PC-3 (cell line): ENCODE results near the gene CCSER1.

Experiments used
- EZH2 ChIP-seq: fragments of 300-600 bp; sonication (generic); IDR thresholded peaks from one replicate; pipeline ENCODE4 v1.6.1; 2017; ENCODE audit warnings: antibody characterized with exemption, mild to moderate bottlenecking, low read length; ENCODE audit not compliant: unreplicated experiment
- EZH2phosphoT487 ChIP-seq: fragments of 300-600 bp; sonication (generic); IDR thresholded peaks from 2 replicates; pipeline ENCODE4 v1.6.1; 2018; ENCODE audit warnings: mild to moderate bottlenecking, antibody characterized with exemption, low read length, borderline replicate concordance
- TF ChIP-seq, protein P1 (sequence below): fragments of 300-600 bp; sonication (generic); conservative IDR thresholded peaks from 2 replicates; pipeline ENCODE4 v1.5.1; 2017; ENCODE audit warnings: antibody characterized with exemption, low read depth, mild to moderate bottlenecking, low read length

DNA sequence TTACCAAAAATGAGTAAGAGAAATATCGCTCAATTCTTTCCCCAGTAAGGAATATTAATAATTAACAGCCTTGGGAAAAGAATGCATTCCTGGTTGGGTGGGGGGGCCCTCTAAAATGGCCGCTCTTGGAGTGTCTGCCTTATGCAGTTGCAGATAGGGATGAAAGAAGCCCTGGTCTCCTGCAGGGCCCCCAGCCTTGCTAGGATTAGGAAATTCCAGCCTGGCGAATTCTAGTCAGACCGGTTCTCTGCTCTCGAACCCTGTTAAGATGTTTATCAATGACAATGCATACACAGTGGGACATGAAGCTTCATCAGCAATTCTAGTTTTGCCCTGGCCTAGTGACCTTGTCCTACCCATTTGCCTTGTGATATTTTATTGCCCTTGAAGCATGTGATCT lies 1128.8 kb downstream of the CCSER1 start:
- TF ChIP-seq, protein P1, sequence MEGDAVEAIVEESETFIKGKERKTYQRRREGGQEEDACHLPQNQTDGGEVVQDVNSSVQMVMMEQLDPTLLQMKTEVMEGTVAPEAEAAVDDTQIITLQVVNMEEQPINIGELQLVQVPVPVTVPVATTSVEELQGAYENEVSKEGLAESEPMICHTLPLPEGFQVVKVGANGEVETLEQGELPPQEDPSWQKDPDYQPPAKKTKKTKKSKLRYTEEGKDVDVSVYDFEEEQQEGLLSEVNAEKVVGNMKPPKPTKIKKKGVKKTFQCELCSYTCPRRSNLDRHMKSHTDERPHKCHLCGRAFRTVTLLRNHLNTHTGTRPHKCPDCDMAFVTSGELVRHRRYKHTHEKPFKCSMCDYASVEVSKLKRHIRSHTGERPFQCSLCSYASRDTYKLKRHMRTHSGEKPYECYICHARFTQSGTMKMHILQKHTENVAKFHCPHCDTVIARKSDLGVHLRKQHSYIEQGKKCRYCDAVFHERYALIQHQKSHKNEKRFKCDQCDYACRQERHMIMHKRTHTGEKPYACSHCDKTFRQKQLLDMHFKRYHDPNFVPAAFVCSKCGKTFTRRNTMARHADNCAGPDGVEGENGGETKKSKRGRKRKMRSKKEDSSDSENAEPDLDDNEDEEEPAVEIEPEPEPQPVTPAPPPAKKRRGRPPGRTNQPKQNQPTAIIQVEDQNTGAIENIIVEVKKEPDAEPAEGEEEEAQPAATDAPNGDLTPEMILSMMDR = no peak
- TF ChIP-seq EZH2 = no peak
- no peak for TF ChIP-seq EZH2phosphoT487
